Right lobe of liver (tissue), 6 donors: ENCODE results near the gene NES. TPM values are rescaled to one million over a fixed set of nuclear protein-coding genes. Genes with fewer than 3 reads are reported as not detected.

Experiments used
- ATAC-seq, 4 donors: fragments of 200-7000 bp; cut with Tn5 transposase; one replicate each; pipeline ENCODE4 v1.9.1; 2020; ENCODE audit warnings: mild to moderate bottlenecking in 4 of 4, moderate library complexity in 4 of 4
- DNase-seq, 3 donors: peaks; one replicate each; pipeline ENCODE4 v3.0.0-alpha.2; 2020
- H3K27ac ChIP-seq, 3 donors: fragments of 200-600 bp; one replicate each; pipeline ENCODE4 v1.8.0; 2022
- H3K27me3 ChIP-seq, 2 donors: fragments of 200-600 bp; one replicate each; pipeline ENCODE4 v1.8.0; 2022
- H3K36me3 ChIP-seq, 4 donors: fragments of 200-600 bp; sonication (generic) in 1 of 4; one replicate each; pipeline versions ENCODE4 v1.5.1 to v1.8.0; 2017 to 2022; ENCODE audit warnings: control low read depth in 1 of 4
- H3K4me1 ChIP-seq, 4 donors: fragments of 200-600 bp; sonication (generic) in 1 of 4; one replicate each; pipeline versions ENCODE4 v1.5.1 to v1.8.0; 2017 to 2022; ENCODE audit warnings: control low read depth in 1 of 4
- H3K4me3 ChIP-seq, 3 donors: fragments of 200-600 bp; one replicate each; pipeline ENCODE4 v1.8.0; 2022
- H3K9me3 ChIP-seq, 4 donors: fragments of 200-600 bp; sonication (generic) in 1 of 4; one replicate each; pipeline versions ENCODE4 v1.5.1 to v1.8.0; 2017 to 2022; ENCODE audit warnings: control low read depth in 1 of 4
- POLR2A ChIP-seq: fragments of 450-650 bp; IDR thresholded peaks from one replicate; pipeline ENCODE4 v1.6.1; 2017; ENCODE audit warnings: antibody characterized with exemption, mild to moderate bottlenecking
- WGBS: methylation state at CpG from one replicate; pipeline ENCODE4 v1.1.6; 2018; ENCODE audit warnings: low coverage, low lambda C conversion rate; ENCODE audit not compliant: insufficient coverage; ENCODE audit errors: missing lambda C conversion rate; 5-methylcytosine and 5-hydroxymethylcytosine counted together
- intact Hi-C, 2 donors: fragments of 100-400 bp; cut with DNase I; formaldehyde crosslinking; loops; one replicate each; pipeline versions ENCODE4 v1.11.2 to v1.14.1; 2022
- total RNA-seq, 6 experiments: library from RNA; depleted of rRNA in 2 of 6; stranded (reverse); fragments of >200 nt in 2 of 6; fragmentation: NEBNext Ultra II Directional in 3 of 6; extraction: Animal tissue kit (Norgen Biotek cat#: 25700) in 3 of 6; gene quantifications; one replicate each; pipeline versions ENCODE4 v1.1.0 to v1.2.4, GENCODE V29; 2016 to 2023
- TF ChIP-seq, protein P1 (sequence below), 4 donors: fragments of 200-600 bp in 3 of 4; fragments of 450-650 bp in 1 of 4; IDR thresholded peaks; one replicate each; pipeline versions ENCODE4 v1.5.1 to v1.8.0; 2016 to 2022; ENCODE audit warnings: antibody characterized with exemption in 4 of 4, mild to moderate bottlenecking in 2 of 4
- donor health status: DM: no; HTN: yes; CAD: no.
- donor health status: DM: no; HTN: no; CAD: no.
- donor health status: DM: no; HTN: no; CAD: no.
- donor health status: DM: no; HTN: yes; CAD: no.
- donor health status: DM: no; HTN: yes; CAD: no.

The NES gene
- total RNA-seq, 6 experiments from 2014 or later = 1.1 to 7.5 (median 2.6) TPM

DNA sequence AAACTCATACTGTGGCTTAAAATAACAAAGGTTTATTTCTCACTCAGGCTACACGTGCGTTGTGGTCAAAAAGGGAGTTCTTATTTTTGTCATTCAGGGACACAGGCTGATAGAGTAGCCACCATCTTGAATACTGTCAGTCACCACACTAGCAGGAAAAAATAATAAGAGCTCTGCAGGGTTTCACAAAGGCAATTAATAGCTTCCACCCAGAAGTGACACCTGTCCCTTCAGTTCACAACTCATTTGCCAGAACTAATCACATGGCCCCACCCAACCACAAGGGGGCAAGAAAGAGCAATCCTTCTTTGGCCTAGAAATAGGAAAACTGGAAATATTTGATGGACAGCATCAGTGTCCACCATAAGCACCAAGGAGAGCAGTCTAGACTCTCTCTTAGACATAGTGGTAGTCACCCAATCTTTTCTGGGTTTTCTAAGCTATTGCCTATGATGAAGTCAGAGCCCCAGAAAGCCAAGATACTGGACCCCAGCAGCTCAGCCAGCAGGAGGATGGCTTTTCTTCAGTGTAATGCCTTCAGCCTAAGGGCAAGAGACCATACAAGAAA lies 49.8 kb downstream of the NES start:
- peaks cover 0 to 19% (median 2%) of the 10 kb centered on the region in 4 donors for H3K4me1 ChIP-seq
- peaks cover 5 to 15% of the 10 kb centered on the region in 2 donors for H3K27me3 ChIP-seq
- no peak for DNase-seq

DNA sequence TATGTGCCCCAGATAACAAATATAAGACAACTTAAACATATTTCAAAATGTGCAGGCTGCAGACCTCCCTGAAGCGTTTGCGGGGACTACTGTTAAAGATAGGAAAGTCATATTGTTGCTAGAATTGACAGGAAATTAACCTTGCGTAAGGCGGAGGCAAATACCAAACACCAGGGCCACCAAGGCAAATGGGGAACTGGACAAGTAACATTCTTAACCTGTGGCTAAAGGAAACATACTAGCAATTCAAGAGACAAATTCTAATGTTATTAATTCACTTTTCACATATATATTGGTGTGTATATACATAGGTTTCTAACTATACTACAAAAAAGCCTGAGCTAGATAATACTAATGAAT lies 51.1 kb downstream of the NES start:
- DNase-seq (no peak), ATAC-seq (no peak)
- TF ChIP-seq, protein P1, sequence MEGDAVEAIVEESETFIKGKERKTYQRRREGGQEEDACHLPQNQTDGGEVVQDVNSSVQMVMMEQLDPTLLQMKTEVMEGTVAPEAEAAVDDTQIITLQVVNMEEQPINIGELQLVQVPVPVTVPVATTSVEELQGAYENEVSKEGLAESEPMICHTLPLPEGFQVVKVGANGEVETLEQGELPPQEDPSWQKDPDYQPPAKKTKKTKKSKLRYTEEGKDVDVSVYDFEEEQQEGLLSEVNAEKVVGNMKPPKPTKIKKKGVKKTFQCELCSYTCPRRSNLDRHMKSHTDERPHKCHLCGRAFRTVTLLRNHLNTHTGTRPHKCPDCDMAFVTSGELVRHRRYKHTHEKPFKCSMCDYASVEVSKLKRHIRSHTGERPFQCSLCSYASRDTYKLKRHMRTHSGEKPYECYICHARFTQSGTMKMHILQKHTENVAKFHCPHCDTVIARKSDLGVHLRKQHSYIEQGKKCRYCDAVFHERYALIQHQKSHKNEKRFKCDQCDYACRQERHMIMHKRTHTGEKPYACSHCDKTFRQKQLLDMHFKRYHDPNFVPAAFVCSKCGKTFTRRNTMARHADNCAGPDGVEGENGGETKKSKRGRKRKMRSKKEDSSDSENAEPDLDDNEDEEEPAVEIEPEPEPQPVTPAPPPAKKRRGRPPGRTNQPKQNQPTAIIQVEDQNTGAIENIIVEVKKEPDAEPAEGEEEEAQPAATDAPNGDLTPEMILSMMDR (IDR thresholded peaks at IDR 0.05) = no peak
- no peak for TF ChIP-seq POLR2A
- no peaks in the 10 kb centered on the region for H3K9me3 ChIP-seq
- no peaks in the 10 kb centered on the region for H3K36me3 ChIP-seq
- no peak overlapping the region for H3K27ac ChIP-seq
- H3K4me3 ChIP-seq = no peak overlapping the region
- peaks cover 0 to 19% (median 2%) of the 10 kb centered on the region in 4 donors for H3K4me1 ChIP-seq
- intact Hi-C loops = loop anchor here in 1 of 2 donors (10.0 kb wide), 1 partner anchor 49 kb away; the partner anchor contains the start of gene NES
- 31% methylated on average over 4 of the region's 4 CpGs for WGBS
- H3K27me3 ChIP-seq = peaks cover 5 to 15% of the 10 kb centered on the region in 2 donors

More for the DNA sequence above, 49.8 kb downstream of the NES start:
- intact Hi-C loops = loop anchor here in 1 of 2 donors (10.0 kb wide), 1 partner anchor 47 kb away; the partner anchor contains the start of gene NES
- Histone ChIP-seq H3K36me3 (no peaks in the 10 kb centered on the region), H3K4me3 (no peak overlapping the region), H3K27ac (no peak overlapping the region), H3K9me3 (no peaks in the 10 kb centered on the region)
- peak; percentile 50 to 70 (median 61) for ATAC-seq
- TF ChIP-seq POLR2A = no peak
- TF ChIP-seq, protein P1 (IDR thresholded peaks at IDR 0.05) = peak; percentile 52 to 73 (median 64)
- WGBS = 18% methylated on average over 1 of the region's 2 CpGs

DNA sequence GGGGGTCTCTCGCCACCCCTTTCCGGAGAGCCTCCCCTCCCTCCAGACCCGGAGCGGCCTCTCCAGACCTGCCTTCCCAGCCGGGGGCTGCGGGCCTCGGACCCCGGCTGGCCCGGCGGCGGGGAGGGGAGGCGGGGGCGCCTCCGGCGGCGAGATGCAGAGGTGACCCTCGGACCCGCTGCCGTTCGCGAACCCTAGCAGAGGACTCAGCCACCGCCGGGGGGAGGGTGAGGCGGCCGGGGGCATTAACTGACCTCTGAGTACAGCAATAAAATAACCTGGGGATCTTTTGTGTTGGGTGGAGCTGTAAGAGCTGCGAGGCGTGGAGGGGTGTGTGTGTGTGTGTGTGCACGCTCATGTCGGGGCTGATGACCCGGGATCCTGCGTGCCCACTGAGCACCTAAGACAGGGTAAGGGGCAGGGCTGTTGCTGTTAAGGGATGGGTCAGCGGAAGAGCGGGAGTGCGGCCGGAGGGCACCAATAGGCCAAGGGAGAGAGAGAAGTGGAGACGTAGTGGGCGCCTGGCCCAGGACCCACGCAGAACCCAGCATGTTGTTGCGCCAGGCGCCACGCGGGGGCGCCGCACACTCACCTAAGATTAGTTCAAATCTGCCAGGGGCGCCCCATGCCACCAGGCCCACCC lies 51.6 kb downstream of the NES start:
- H3K27ac ChIP-seq = no peak overlapping the region

DNA sequence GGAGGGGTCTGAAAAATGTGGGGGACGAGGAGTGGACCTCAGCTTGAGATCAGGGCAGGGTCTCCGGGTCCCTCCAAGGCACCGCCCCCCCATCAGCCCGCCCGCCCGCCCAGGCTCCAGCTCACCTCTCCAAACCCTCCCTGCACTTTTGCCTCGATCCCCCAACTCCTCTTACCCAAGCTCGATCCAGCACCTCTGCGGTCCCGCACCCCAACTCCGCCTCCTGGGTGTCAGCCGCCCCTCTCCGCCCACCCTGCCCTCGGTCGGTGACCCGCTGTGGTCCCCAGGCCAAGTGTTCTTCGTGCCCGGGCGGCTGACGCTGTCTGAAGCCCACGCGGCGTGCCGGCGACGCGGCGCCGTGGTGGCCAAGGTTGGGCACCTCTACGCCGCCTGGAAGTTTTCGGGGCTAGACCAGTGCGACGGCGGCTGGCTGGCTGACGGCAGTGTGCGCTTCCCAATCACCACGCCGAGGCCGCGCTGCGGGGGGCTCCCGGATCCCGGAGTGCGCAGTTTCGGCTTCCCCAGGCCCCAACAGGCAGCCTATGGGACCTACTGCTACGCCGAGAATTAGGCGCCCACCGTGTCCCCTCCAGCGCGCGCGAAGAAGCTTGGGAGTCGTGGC lies 52.3 kb downstream of the NES start:
- 3% methylated on average over 23 of the region's 55 CpGs for WGBS
- DNase-seq = no peak
- ATAC-seq = no peak
- Histone ChIP-seq H3K4me1 (peaks cover 0 to 19% (median 2%) of the 10 kb centered on the region in 4 donors), H3K4me3 (peak overlapping the region in 1 of 3 donors; percentile 27), H3K36me3 (no peaks in the 10 kb centered on the region), H3K27me3 (peaks cover 5 to 15% of the 10 kb centered on the region in 2 donors), H3K27ac (no peak overlapping the region), H3K9me3 (no peaks in the 10 kb centered on the region)
- intact Hi-C loops = loop anchor here in 1 of 2 donors (10.0 kb wide), 1 partner anchor 50 kb away; the partner anchor contains the start of gene NES
- TF ChIP-seq, protein P1 (IDR thresholded peaks at IDR 0.05) = no peak
- no peak for TF ChIP-seq POLR2A

More for the DNA sequence above, 51.6 kb downstream of the NES start:
- H3K4me1 ChIP-seq = peaks cover 0 to 19% (median 2%) of the 10 kb centered on the region in 4 donors
- H3K9me3 ChIP-seq = no peaks in the 10 kb centered on the region
- TF ChIP-seq POLR2A = no peak
- TF ChIP-seq, protein P1 (IDR thresholded peaks at IDR 0.05) = peak; percentile 63 to 73 (median 68)
- no peaks in the 10 kb centered on the region for H3K36me3 ChIP-seq
- ATAC-seq (peak; percentile 71 to 77 (median 74)), DNase-seq (peak in 1 of 3 donors; percentile 54)
- H3K27me3 ChIP-seq = peaks cover 5 to 15% of the 10 kb centered on the region in 2 donors
- intact Hi-C loops = loop anchor here in 1 of 2 donors (10.0 kb wide), 1 partner anchor 49 kb away; the partner anchor contains the start of gene NES
- 1% methylated on average over 27 of the region's 45 CpGs for WGBS
- H3K4me3 ChIP-seq = no peak overlapping the region
